ENCODE results near the gene OPCML.

DNA sequence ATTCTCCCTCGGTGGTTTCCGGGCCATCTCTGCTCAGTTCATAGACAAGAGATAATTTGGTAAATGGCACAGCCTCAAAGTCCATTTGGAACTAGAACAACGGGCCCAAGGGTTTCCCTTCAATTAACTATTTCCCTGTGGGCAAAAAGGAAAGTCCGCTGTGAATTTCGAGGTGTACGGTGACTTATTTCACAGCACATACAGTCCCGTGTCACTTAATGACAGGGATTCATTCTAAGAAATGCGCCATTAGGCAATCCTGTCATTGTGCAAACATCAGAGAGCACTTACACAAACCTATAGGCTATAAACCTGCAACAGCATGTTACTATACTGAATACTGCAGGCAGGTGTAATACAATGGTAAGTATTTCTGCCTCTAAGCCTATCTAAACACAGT, 551.6 kb downstream of the OPCML start:
- TF ChIP-seq, protein P1, sequence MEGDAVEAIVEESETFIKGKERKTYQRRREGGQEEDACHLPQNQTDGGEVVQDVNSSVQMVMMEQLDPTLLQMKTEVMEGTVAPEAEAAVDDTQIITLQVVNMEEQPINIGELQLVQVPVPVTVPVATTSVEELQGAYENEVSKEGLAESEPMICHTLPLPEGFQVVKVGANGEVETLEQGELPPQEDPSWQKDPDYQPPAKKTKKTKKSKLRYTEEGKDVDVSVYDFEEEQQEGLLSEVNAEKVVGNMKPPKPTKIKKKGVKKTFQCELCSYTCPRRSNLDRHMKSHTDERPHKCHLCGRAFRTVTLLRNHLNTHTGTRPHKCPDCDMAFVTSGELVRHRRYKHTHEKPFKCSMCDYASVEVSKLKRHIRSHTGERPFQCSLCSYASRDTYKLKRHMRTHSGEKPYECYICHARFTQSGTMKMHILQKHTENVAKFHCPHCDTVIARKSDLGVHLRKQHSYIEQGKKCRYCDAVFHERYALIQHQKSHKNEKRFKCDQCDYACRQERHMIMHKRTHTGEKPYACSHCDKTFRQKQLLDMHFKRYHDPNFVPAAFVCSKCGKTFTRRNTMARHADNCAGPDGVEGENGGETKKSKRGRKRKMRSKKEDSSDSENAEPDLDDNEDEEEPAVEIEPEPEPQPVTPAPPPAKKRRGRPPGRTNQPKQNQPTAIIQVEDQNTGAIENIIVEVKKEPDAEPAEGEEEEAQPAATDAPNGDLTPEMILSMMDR (optimal IDR thresholded peaks at IDR 0.05 in 1 of 3, IDR thresholded peaks at IDR 0.05 in 1 of 3, conservative IDR thresholded peaks at IDR 0.05 in 1 of 3; ENCODE audit: extremely low read depth in 1 of 3, insufficient read depth in 2 of 3, low read length in 3 of 3), result no peak
- TF ChIP-seq EZH2 (IDR thresholded peaks at IDR 0.05; ENCODE audit: low read length), result no peak

Data from keratinocyte (primary cell).